HCT116 (cell line): ENCODE results near the gene CST6.

Source experiments
- CEBPB ChIP-seq: IDR thresholded peaks from 2 replicates; pipeline ENCODE4 v1.6.1; 2012; ENCODE audit warnings: low read depth
- EZH2 ChIP-seq: fragments of 200-600 bp; sonication (generic); IDR thresholded peaks from 2 replicates; pipeline ENCODE4 v1.6.1; 2017; ENCODE audit warnings: antibody characterized with exemption, mixed run types
- EZH2phosphoT487 ChIP-seq: fragments of 200-600 bp; IDR thresholded peaks from 2 replicates; pipeline ENCODE4 v1.6.1; 2018; ENCODE audit warnings: antibody characterized with exemption, borderline replicate concordance
- JUND ChIP-seq: IDR thresholded peaks from 2 replicates; pipeline ENCODE4 v1.6.1; 2012
- POLR2A ChIP-seq: IDR thresholded peaks from 2 replicates; pipeline ENCODE4 v1.7.0; 2011; ENCODE audit warnings: borderline replicate concordance; ENCODE audit not compliant: insufficient read depth, insufficient read length; ENCODE audit errors: extremely low read depth
- POLR2AphosphoS5 ChIP-seq: IDR thresholded peaks from 2 replicates; pipeline ENCODE4 v1.6.1; 2011; ENCODE audit warnings: mild to moderate bottlenecking, low read depth, low read length, moderate library complexity
- RAD21 ChIP-seq: IDR thresholded peaks from 2 replicates; pipeline ENCODE4 v1.6.1; 2012; ENCODE audit warnings: low read depth, mild to moderate bottlenecking
- SP1 ChIP-seq: IDR thresholded peaks from 2 replicates; pipeline ENCODE4 v1.6.1; 2012; ENCODE audit warnings: low read depth
- TF ChIP-seq, protein P1 (sequence below): IDR thresholded peaks from 2 replicates; pipeline ENCODE4 v1.6.1; 2012
- TF ChIP-seq, protein P2 (sequence below), 3 experiments: fragments of 200-600 bp in 1 of 3; sonication (generic) in 1 of 3; IDR thresholded peaks in 2 of 3; conservative IDR thresholded peaks in 1 of 3; 2 replicates each; pipeline ENCODE4 v1.5.1; 2012 to 2017; ENCODE audit warnings: low read depth in 2 of 3, low read length in 2 of 3, antibody characterized with exemption in 1 of 3, borderline replicate concordance in 1 of 3, control low read depth in 1 of 3, mild to moderate bottlenecking in 1 of 3, mixed read lengths in 1 of 3, mixed run types in 1 of 3, moderate library complexity in 1 of 3; ENCODE audit not compliant: insufficient read depth in 1 of 3
- TF ChIP-seq, protein P3 (sequence below): IDR thresholded peaks from 2 replicates; pipeline ENCODE4 v1.6.1; 2012; ENCODE audit warnings: low read depth

DNA sequence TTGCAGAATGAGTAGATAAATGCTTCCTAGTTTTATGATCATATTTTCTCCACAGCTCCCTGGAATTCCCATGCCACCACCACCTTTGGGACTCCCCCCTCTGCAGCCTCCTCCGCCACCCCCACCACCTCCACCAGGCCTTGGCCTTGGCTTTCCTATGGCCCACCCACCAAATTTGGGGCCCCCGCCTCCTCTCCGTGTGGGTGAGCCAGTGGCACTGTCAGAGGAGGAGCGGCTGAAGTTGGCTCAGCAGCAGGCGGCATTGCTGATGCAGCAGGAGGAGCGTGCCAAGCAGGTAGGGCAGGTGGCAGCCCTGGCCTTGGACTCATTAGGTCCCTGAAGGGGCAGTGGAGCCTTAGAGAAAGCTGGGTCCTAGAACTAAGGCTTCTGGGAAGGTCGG is 43.2 kb downstream of the CST6 start:
- TF ChIP-seq SP1 (no peak), POLR2AphosphoS5 (no peak), CEBPB (no peak), POLR2A (no peak), RAD21 (no peak), JUND (no peak), EZH2 (no peak), EZH2phosphoT487 (no peak)
- TF ChIP-seq, protein P1, sequence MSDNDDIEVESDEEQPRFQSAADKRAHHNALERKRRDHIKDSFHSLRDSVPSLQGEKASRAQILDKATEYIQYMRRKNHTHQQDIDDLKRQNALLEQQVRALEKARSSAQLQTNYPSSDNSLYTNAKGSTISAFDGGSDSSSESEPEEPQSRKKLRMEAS: no peak
- TF ChIP-seq, protein P2, sequence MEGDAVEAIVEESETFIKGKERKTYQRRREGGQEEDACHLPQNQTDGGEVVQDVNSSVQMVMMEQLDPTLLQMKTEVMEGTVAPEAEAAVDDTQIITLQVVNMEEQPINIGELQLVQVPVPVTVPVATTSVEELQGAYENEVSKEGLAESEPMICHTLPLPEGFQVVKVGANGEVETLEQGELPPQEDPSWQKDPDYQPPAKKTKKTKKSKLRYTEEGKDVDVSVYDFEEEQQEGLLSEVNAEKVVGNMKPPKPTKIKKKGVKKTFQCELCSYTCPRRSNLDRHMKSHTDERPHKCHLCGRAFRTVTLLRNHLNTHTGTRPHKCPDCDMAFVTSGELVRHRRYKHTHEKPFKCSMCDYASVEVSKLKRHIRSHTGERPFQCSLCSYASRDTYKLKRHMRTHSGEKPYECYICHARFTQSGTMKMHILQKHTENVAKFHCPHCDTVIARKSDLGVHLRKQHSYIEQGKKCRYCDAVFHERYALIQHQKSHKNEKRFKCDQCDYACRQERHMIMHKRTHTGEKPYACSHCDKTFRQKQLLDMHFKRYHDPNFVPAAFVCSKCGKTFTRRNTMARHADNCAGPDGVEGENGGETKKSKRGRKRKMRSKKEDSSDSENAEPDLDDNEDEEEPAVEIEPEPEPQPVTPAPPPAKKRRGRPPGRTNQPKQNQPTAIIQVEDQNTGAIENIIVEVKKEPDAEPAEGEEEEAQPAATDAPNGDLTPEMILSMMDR (IDR thresholded peaks at IDR 0.05 in 2 of 3, conservative IDR thresholded peaks at IDR 0.05 in 1 of 3; ENCODE audit: borderline replicate concordance in 1 of 3, insufficient read depth in 1 of 3, low read depth in 2 of 3, low read length in 2 of 3): no peak
- TF ChIP-seq, protein P3, sequence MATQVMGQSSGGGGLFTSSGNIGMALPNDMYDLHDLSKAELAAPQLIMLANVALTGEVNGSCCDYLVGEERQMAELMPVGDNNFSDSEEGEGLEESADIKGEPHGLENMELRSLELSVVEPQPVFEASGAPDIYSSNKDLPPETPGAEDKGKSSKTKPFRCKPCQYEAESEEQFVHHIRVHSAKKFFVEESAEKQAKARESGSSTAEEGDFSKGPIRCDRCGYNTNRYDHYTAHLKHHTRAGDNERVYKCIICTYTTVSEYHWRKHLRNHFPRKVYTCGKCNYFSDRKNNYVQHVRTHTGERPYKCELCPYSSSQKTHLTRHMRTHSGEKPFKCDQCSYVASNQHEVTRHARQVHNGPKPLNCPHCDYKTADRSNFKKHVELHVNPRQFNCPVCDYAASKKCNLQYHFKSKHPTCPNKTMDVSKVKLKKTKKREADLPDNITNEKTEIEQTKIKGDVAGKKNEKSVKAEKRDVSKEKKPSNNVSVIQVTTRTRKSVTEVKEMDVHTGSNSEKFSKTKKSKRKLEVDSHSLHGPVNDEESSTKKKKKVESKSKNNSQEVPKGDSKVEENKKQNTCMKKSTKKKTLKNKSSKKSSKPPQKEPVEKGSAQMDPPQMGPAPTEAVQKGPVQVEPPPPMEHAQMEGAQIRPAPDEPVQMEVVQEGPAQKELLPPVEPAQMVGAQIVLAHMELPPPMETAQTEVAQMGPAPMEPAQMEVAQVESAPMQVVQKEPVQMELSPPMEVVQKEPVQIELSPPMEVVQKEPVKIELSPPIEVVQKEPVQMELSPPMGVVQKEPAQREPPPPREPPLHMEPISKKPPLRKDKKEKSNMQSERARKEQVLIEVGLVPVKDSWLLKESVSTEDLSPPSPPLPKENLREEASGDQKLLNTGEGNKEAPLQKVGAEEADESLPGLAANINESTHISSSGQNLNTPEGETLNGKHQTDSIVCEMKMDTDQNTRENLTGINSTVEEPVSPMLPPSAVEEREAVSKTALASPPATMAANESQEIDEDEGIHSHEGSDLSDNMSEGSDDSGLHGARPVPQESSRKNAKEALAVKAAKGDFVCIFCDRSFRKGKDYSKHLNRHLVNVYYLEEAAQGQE: no peak
